ENCODE data around the gene RPP30. TPM values are rescaled to one million over a fixed set of nuclear protein-coding genes. Genes with fewer than 3 reads are reported as not detected.
A peak's percentile ranks its signal among the peaks of the same experiment; 100 is the strongest.

Gene RPP30
- total RNA-seq, 1 experiment from 2014 or later: 56.8 TPM

DNA sequence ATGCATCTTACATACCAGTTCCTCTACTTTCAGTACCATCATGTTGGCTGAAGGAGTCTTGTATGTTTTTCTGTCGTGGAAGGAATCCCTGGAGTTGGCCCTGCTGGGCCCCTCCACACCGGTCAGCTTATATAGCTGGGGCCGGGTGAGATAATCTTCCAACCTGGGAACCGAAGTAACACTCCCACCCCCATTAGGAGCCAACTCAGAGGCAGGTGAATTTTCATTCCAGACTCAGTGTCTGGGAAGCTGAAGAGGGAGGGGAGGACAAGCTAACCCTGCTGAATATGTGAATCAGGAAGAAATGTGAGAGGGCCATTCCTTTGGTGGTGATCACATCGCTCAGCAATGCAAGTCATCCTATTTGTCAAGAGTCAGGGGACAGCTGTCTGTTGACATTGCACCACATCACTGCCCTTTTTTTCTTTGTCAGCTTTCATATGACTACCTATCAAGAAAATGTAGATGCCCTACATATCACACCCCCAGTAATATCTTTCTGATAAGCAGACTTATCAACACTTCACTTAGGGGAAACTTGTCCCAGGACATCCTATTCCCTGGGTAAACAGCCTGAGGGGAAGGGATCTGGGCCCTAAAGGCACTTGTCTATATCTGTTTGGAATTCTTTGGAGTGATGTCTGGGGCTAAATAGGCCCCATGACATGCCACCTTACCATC lies 49.4 kb downstream of the RPP30 start, which contains the start of gene ANKRD1:
Gene ANKRD1, minus strand, starts transcription at position 102 of the 681 bp plus-strand sequence. Its CDS starts 60 bp downstream, at position 42.
- H3K4me3 ChIP-seq (replicated peaks in 1 of 2; ENCODE audit: low read depth in 1 of 2, low read length in 2 of 2): no peak within 1 kb of the TSS
- H3K36me3 ChIP-seq (ENCODE audit: control insufficient read depth in 1 of 2, insufficient read depth in 2 of 2, low read length in 2 of 2): no peaks in the 10 kb centered on the region
- RAD21 ChIA-PET (ENCODE audit: low non-redundant PET in 1 of 2, low total read pairs in 2 of 2, uncharacterized antibody in 2 of 2, unreplicated experiment in 2 of 2): no interaction called here
- POLR2A ChIA-PET: no interaction called here
- DNase-seq (ENCODE audit: low read depth, low spot score): peak; percentile 60
- no peak within 1 kb of the TSS for H3K27ac ChIP-seq (ENCODE audit: low read depth, low read length)
- H3K27me3 ChIP-seq (ENCODE audit: insufficient read depth, low read length): no peaks in the 10 kb centered on the region
- no peaks in the 10 kb centered on the region for H4K20me1 ChIP-seq (ENCODE audit: insufficient read depth)
- no peaks in the 10 kb centered on the region for H3K9me2 ChIP-seq (ENCODE audit: insufficient read depth)
- peak; percentile 96 for ATAC-seq
- no TSS peak for BruUV-seq (replicated peaks)
- CTCF ChIA-PET: interaction anchor here (1.0 to 4.9 kb wide), 2 partner anchors 10 to 84 kb away, joined by 3 to 24 read pairs; no protein-coding TSS in a partner anchor
- H3K9ac ChIP-seq (ENCODE audit: low read length): no peak within 1 kb of the TSS
- H3K4me2 ChIP-seq (ENCODE audit: low read length): peak within 1 kb of the TSS; percentile 45
- H3K9me3 ChIP-seq (ENCODE audit: control insufficient read depth in 1 of 2, insufficient read depth in 1 of 2, low read depth in 1 of 2, low read length in 2 of 2): no peaks in the 10 kb centered on the region
- intact Hi-C loops (cut with micrococcal nuclease): no loop called here
- peaks cover 9 to 12% of the 10 kb centered on the region in 2 experiments for H3K4me1 ChIP-seq (ENCODE audit: control insufficient read depth in 1 of 2, insufficient read depth in 2 of 2, low read length in 2 of 2)
- no peak within 1 kb of the TSS for H2AFZ ChIP-seq (ENCODE audit: low read depth, low read length, poor library complexity, severe bottlenecking)
- H3K79me2 ChIP-seq (ENCODE audit: insufficient read depth, low read length): no peaks in the 10 kb centered on the region
- TF ChIP-seq ZFX (IDR thresholded peaks at IDR 0.05) (no peak), FOSL1 (IDR thresholded peaks at IDR 0.05; ENCODE audit: low read depth) (peak; percentile 71), ELF1 (IDR thresholded peaks at IDR 0.05; ENCODE audit: borderline replicate concordance, low read depth) (no peak), SRF (IDR thresholded peaks at IDR 0.05; ENCODE audit: low read depth) (no peak), RAD21 (IDR thresholded peaks at IDR 0.05; ENCODE audit: low read depth) (no peak), YY1 (IDR thresholded peaks at IDR 0.05; ENCODE audit: extremely low read depth, insufficient replicate concordance, low read depth, low read length) (no peak), EZH2phosphoT487 (IDR thresholded peaks at IDR 0.05; ENCODE audit: borderline replicate concordance) (no peak), SIN3A (IDR thresholded peaks at IDR 0.05; ENCODE audit: low read depth) (peak; percentile 82), ZNF274 (IDR thresholded peaks at IDR 0.05; ENCODE audit: low read depth, low read length) (no peak), TCF7L2 (IDR thresholded peaks at IDR 0.05; ENCODE audit: borderline replicate concordance, extremely low read depth, insufficient read depth, insufficient read length) (no peak), EZH2 (IDR thresholded peaks at IDR 0.05) (no peak), CBX3 (IDR thresholded peaks at IDR 0.05; ENCODE audit: low read depth) (no peak; the same call in 1 of the 2 replicates), EGR1 (IDR thresholded peaks at IDR 0.05; ENCODE audit: low read depth) (no peak), POLR2A (IDR thresholded peaks at IDR 0.05; ENCODE audit: borderline replicate concordance, extremely low read depth, insufficient read depth, insufficient read length) (no peak), JUND (IDR thresholded peaks at IDR 0.05) (peak; percentile 83)
- TF ChIP-seq, protein P1, sequence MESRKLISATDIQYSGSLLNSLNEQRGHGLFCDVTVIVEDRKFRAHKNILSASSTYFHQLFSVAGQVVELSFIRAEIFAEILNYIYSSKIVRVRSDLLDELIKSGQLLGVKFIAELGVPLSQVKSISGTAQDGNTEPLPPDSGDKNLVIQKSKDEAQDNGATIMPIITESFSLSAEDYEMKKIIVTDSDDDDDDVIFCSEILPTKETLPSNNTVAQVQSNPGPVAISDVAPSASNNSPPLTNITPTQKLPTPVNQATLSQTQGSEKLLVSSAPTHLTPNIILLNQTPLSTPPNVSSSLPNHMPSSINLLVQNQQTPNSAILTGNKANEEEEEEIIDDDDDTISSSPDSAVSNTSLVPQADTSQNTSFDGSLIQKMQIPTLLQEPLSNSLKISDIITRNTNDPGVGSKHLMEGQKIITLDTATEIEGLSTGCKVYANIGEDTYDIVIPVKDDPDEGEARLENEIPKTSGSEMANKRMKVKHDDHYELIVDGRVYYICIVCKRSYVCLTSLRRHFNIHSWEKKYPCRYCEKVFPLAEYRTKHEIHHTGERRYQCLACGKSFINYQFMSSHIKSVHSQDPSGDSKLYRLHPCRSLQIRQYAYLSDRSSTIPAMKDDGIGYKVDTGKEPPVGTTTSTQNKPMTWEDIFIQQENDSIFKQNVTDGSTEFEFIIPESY (IDR thresholded peaks at IDR 0.05; ENCODE audit: extremely low read depth, insufficient replicate concordance, low read length): no peak
- TF ChIP-seq, protein P2, sequence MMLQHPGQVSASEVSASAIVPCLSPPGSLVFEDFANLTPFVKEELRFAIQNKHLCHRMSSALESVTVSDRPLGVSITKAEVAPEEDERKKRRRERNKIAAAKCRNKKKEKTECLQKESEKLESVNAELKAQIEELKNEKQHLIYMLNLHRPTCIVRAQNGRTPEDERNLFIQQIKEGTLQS (IDR thresholded peaks at IDR 0.05): no peak; the same call in 1 of the 2 replicates
- TF ChIP-seq, protein P3, sequence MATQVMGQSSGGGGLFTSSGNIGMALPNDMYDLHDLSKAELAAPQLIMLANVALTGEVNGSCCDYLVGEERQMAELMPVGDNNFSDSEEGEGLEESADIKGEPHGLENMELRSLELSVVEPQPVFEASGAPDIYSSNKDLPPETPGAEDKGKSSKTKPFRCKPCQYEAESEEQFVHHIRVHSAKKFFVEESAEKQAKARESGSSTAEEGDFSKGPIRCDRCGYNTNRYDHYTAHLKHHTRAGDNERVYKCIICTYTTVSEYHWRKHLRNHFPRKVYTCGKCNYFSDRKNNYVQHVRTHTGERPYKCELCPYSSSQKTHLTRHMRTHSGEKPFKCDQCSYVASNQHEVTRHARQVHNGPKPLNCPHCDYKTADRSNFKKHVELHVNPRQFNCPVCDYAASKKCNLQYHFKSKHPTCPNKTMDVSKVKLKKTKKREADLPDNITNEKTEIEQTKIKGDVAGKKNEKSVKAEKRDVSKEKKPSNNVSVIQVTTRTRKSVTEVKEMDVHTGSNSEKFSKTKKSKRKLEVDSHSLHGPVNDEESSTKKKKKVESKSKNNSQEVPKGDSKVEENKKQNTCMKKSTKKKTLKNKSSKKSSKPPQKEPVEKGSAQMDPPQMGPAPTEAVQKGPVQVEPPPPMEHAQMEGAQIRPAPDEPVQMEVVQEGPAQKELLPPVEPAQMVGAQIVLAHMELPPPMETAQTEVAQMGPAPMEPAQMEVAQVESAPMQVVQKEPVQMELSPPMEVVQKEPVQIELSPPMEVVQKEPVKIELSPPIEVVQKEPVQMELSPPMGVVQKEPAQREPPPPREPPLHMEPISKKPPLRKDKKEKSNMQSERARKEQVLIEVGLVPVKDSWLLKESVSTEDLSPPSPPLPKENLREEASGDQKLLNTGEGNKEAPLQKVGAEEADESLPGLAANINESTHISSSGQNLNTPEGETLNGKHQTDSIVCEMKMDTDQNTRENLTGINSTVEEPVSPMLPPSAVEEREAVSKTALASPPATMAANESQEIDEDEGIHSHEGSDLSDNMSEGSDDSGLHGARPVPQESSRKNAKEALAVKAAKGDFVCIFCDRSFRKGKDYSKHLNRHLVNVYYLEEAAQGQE (IDR thresholded peaks at IDR 0.05; ENCODE audit: low read depth): no peak
- TF ChIP-seq, protein P4, sequence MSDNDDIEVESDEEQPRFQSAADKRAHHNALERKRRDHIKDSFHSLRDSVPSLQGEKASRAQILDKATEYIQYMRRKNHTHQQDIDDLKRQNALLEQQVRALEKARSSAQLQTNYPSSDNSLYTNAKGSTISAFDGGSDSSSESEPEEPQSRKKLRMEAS (IDR thresholded peaks at IDR 0.05): no peak
- TF ChIP-seq, protein P5, sequence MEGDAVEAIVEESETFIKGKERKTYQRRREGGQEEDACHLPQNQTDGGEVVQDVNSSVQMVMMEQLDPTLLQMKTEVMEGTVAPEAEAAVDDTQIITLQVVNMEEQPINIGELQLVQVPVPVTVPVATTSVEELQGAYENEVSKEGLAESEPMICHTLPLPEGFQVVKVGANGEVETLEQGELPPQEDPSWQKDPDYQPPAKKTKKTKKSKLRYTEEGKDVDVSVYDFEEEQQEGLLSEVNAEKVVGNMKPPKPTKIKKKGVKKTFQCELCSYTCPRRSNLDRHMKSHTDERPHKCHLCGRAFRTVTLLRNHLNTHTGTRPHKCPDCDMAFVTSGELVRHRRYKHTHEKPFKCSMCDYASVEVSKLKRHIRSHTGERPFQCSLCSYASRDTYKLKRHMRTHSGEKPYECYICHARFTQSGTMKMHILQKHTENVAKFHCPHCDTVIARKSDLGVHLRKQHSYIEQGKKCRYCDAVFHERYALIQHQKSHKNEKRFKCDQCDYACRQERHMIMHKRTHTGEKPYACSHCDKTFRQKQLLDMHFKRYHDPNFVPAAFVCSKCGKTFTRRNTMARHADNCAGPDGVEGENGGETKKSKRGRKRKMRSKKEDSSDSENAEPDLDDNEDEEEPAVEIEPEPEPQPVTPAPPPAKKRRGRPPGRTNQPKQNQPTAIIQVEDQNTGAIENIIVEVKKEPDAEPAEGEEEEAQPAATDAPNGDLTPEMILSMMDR (IDR thresholded peaks at IDR 0.05 in 2 of 3, conservative IDR thresholded peaks at IDR 0.05 in 1 of 3; ENCODE audit: borderline replicate concordance in 1 of 3, insufficient read depth in 1 of 3, low read depth in 2 of 3, low read length in 2 of 3): no peak

Measured in HCT116 (cell line).